H9 (cell line): ENCODE measurements around the gene BAG5. TPM values are rescaled to one million over a fixed set of nuclear protein-coding genes. Genes with fewer than 3 reads are reported as not detected.

ENCODE experiments used
- DNase-seq: peaks from one replicate; pipeline ENCODE4 v3.0.0-alpha.2; 2017
- H2AFZ ChIP-seq: one replicate; pipeline ENCODE4 v1.6.1; 2013; ENCODE audit warnings: mild to moderate bottlenecking, low read length, control low read depth, moderate library complexity
- H2AK5ac ChIP-seq: 2 replicates; pipeline ENCODE4 v1.6.1; 2013; ENCODE audit warnings: low read length, control low read depth, mixed read lengths; ENCODE audit not compliant: insufficient read length
- H2BK120ac ChIP-seq: one replicate; pipeline ENCODE4 v1.6.1; 2013; ENCODE audit warnings: low read depth, mild to moderate bottlenecking, low read length, control low read depth, inconsistent platforms; ENCODE audit not compliant: poor library complexity, severe bottlenecking
- H2BK12ac ChIP-seq: 2 replicates; pipeline ENCODE4 v1.6.1; 2013; ENCODE audit warnings: low read length, control low read depth, mixed read lengths, low read depth; ENCODE audit not compliant: insufficient read length
- H2BK15ac ChIP-seq: 2 replicates; pipeline ENCODE4 v1.6.1; 2013; ENCODE audit warnings: low read depth, low read length, control low read depth
- H2BK20ac ChIP-seq: one replicate; pipeline ENCODE4 v1.6.1; 2013; ENCODE audit warnings: low read depth, mild to moderate bottlenecking, low read length, control low read depth, inconsistent platforms; ENCODE audit not compliant: poor library complexity, severe bottlenecking
- H2BK5ac ChIP-seq: 2 replicates; pipeline ENCODE4 v1.6.1; 2013; ENCODE audit warnings: low read length, control low read depth, mixed read lengths; ENCODE audit not compliant: insufficient read length
- H3K14ac ChIP-seq: 2 replicates; pipeline ENCODE4 v1.6.1; 2013; ENCODE audit warnings: low read length, control low read depth; ENCODE audit not compliant: insufficient read depth
- H3K18ac ChIP-seq: 2 replicates; pipeline ENCODE4 v1.6.1; 2013; ENCODE audit warnings: low read depth, mild to moderate bottlenecking, mixed read lengths, low read length, control low read depth; ENCODE audit not compliant: insufficient read length
- H3K23ac ChIP-seq: 2 replicates; pipeline ENCODE4 v1.6.1; 2013; ENCODE audit warnings: low read length, control low read depth, mixed read lengths, low read depth; ENCODE audit not compliant: insufficient read length
- H3K23me2 ChIP-seq: 2 replicates; pipeline ENCODE4 v1.6.1; 2013; ENCODE audit warnings: low read depth, mild to moderate bottlenecking, mixed read lengths, low read length, control low read depth; ENCODE audit not compliant: insufficient read length, poor library complexity, severe bottlenecking
- H3K27ac ChIP-seq: 2 replicates; pipeline ENCODE4 v1.5.1; 2013; ENCODE audit warnings: low read length, control low read depth, mixed read lengths, low read depth; ENCODE audit not compliant: insufficient read length
- H3K27me3 ChIP-seq: 2 replicates; pipeline ENCODE4 v1.6.1; 2013; ENCODE audit warnings: low read length, control low read depth, inconsistent platforms; ENCODE audit not compliant: insufficient read depth
- H3K4ac ChIP-seq: 2 replicates; pipeline ENCODE4 v1.6.1; 2013; ENCODE audit warnings: low read depth, mild to moderate bottlenecking, control low read depth, inconsistent platforms, low read length, moderate library complexity
- H3K4me1 ChIP-seq: 2 replicates; pipeline ENCODE4 v1.6.1; 2013; ENCODE audit warnings: low read length, control low read depth, inconsistent platforms; ENCODE audit not compliant: insufficient read depth
- H3K4me2 ChIP-seq: 2 replicates; pipeline ENCODE4 v1.6.1; 2013; ENCODE audit warnings: low read length, control low read depth, mixed read lengths; ENCODE audit not compliant: insufficient read length, insufficient read depth
- H3K56ac ChIP-seq: 2 replicates; pipeline ENCODE4 v1.6.1; 2013; ENCODE audit warnings: low read depth, mild to moderate bottlenecking, mixed read lengths, low read length, control low read depth; ENCODE audit not compliant: insufficient read length
- H3K79me1 ChIP-seq: 2 replicates; pipeline ENCODE4 v1.6.1; 2013; ENCODE audit warnings: low read depth, mild to moderate bottlenecking, moderate library complexity, low read length, control low read depth, inconsistent platforms; ENCODE audit not compliant: insufficient read depth, poor library complexity, severe bottlenecking
- H3K79me2 ChIP-seq: 2 replicates; pipeline ENCODE4 v1.6.1; 2013; ENCODE audit warnings: low read length, control low read depth, inconsistent platforms; ENCODE audit not compliant: insufficient read depth
- H3K9ac ChIP-seq: 2 replicates; pipeline ENCODE4 v1.6.1; 2013; ENCODE audit warnings: low read length, control low read depth, mixed read lengths; ENCODE audit not compliant: insufficient read length; ENCODE audit errors: extremely low read depth
- H3K9me3 ChIP-seq: one replicate; pipeline ENCODE4 v1.6.1; 2013; ENCODE audit warnings: low read depth, low read length, inconsistent platforms; ENCODE audit not compliant: control insufficient read depth
- H3T11ph ChIP-seq: one replicate; pipeline ENCODE4 v1.6.1; 2013; ENCODE audit warnings: mild to moderate bottlenecking, low read length, control low read depth, inconsistent platforms
- H4K20me1 ChIP-seq: one replicate; pipeline ENCODE4 v1.6.1; 2013; ENCODE audit not compliant: control insufficient read depth, insufficient read length, insufficient read depth
- H4K5ac ChIP-seq: 2 replicates; pipeline ENCODE4 v1.6.1; 2013; ENCODE audit warnings: low read depth, mild to moderate bottlenecking, mixed read lengths, low read length, control low read depth; ENCODE audit not compliant: insufficient read length
- H4K8ac ChIP-seq: replicated peaks from 2 replicates; pipeline ENCODE4 v1.6.1; 2013; ENCODE audit warnings: low read length, control low read depth, mixed read lengths, low read depth; ENCODE audit not compliant: insufficient read length
- H4K91ac ChIP-seq: 2 replicates; pipeline ENCODE4 v1.6.1; 2013; ENCODE audit warnings: low read depth, mild to moderate bottlenecking, moderate library complexity, mixed read lengths, low read length, control low read depth; ENCODE audit not compliant: insufficient read length
- H3K27ac Mint-ChIP-seq, 3 experiments: 2 replicates in 2 of 3; 3 replicates in 1 of 3; pipeline ENCODE4 v1.8.0; 2020 to 2021; ENCODE audit warnings: mixed read lengths in 3 of 3, mild to moderate bottlenecking in 1 of 3, moderate library complexity in 1 of 3
- H3K27me3 Mint-ChIP-seq: 2 replicates; pipeline ENCODE4 v1.8.0; 2021; ENCODE audit warnings: low read depth, mild to moderate bottlenecking, moderate library complexity, mixed read lengths
- H3K36me3 Mint-ChIP-seq, 3 experiments: 2 replicates in 2 of 3; 3 replicates in 1 of 3; pipeline ENCODE4 v1.8.0; 2020 to 2021; ENCODE audit warnings: low read depth in 3 of 3, mixed read lengths in 3 of 3; ENCODE audit not compliant: insufficient read depth in 1 of 3
- H3K4me1 Mint-ChIP-seq, 2 experiments: 2 replicates each; pipeline ENCODE4 v1.8.0; 2020; ENCODE audit warnings: mixed read lengths in 2 of 2
- H3K4me3 Mint-ChIP-seq, 2 experiments: 2 replicates in 1 of 2; 3 replicates in 1 of 2; pipeline ENCODE4 v1.8.0; 2020 to 2021; ENCODE audit warnings: mild to moderate bottlenecking in 2 of 2, mixed read lengths in 2 of 2, moderate library complexity in 1 of 2
- H3K9me3 Mint-ChIP-seq, 2 experiments: 2 replicates in 1 of 2; 3 replicates in 1 of 2; pipeline ENCODE4 v1.8.0; 2020; ENCODE audit warnings: mild to moderate bottlenecking in 2 of 2, mixed read lengths in 2 of 2, moderate library complexity in 1 of 2
- CTCF ChIP-seq: fragments of 200-600 bp; sonication (generic); conservative IDR thresholded peaks from 3 replicates; pipeline ENCODE4 v1.8.0; 2021; ENCODE audit warnings: antibody characterized with exemption, mild to moderate bottlenecking
- WGBS: extraction: QIAGEN DNeasy Blood & Tissue Kit; methylation state at CpG from one replicate; pipeline ENCODE4 v1.1.7; 2013; ENCODE audit warnings: missing lambda C conversion rate, low lambda C conversion rate, mixed read lengths; ENCODE audit not compliant: insufficient read length; ENCODE audit errors: extremely low coverage; 5-methylcytosine and 5-hydroxymethylcytosine counted together
- total RNA-seq: library from RNA; stranded (reverse); gene quantifications from 2 replicates; pipeline ENCODE4 v1.2.1, GENCODE V29; 2021

The BAG5 gene
- total RNA-seq, 1 experiment from 2014 or later: 38.0 TPM

DNA sequence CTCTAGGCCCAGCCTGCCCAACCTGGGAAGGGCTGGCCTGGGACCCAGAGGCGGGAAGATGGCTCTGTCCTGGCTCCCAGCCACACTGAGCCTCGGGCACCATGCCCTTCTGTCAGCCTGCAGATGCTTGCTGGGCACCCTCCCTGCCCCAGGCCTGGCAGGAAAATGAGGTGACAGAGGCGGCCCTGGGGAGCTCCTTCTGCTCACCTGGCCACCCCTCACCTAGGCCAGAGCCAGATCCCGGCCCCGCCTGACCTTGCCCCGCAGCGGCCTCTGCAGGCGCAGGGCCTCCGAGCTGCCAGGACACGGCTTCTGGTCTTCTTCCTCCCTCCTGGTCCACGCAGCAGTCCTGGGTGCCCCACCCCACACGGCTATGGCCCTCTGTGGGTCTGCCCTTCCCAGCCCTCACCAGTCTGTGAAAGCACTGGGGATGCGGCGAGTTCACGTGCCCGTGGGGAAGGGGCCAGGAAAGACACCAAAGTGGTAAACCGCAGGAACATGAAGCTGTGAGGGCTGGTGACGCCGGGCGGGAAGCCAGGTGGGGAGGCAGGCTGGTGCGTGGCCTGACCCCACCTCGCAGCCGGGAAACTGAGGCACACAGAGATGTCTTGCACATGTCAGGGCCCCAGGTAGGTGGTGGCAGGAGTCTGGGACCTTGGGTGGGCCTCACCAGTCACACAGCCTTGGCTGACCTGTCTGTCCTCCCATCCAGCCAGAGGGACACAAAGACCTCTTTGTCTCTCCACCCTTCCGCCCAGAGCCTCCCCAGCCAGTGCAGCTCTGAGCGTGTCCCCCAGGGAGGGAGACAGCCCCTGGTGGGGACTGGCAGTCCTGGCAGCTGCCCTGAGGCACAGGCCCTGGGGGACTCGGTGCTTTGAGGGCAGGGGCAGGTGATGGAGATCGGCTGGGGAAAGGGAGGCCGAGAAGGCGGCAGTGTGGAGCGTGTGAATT is 12.8 kb downstream of the BAG5 start:
- H4K91ac ChIP-seq: no peak overlapping the region
- WGBS: no CpG with 5 or more reads among the region's 30 CpGs
- no peak overlapping the region for H2BK12ac ChIP-seq
- Mint-ChIP-seq H3K4me1 (peaks cover 6 to 8% of the 10 kb centered on the region in 2 experiments), H3K27me3 (no peaks in the 10 kb centered on the region; the same call in 1 of the 2 replicates), H3K4me3 (no peak overlapping the region), H3K27ac (no peak overlapping the region), H3K36me3 (no peaks in the 10 kb centered on the region), H3K9me3 (no peaks in the 10 kb centered on the region)
- H3K79me2 ChIP-seq: no peaks in the 10 kb centered on the region
- H3K27me3 ChIP-seq: no peaks in the 10 kb centered on the region
- H3T11ph ChIP-seq: no peak overlapping the region
- no peak overlapping the region for H3K4me2 ChIP-seq
- no peak for TF ChIP-seq CTCF
- H3K79me1 ChIP-seq: no peaks in the 10 kb centered on the region
- H3K23me2 ChIP-seq: no peaks in the 10 kb centered on the region
- no peaks in the 10 kb centered on the region for H3K4me1 ChIP-seq
- H3K18ac ChIP-seq: no peak overlapping the region
- no peak for DNase-seq
- H2BK15ac ChIP-seq: no peak overlapping the region
- no peak overlapping the region for H2AFZ ChIP-seq
- no peak overlapping the region for H3K27ac ChIP-seq
- H3K14ac ChIP-seq: no peak overlapping the region
- H2BK120ac ChIP-seq: no peak overlapping the region
- no peak overlapping the region for H3K4ac ChIP-seq
- H4K20me1 ChIP-seq: no peaks in the 10 kb centered on the region
- H3K56ac ChIP-seq: no peak overlapping the region
- H3K9me3 ChIP-seq: no peaks in the 10 kb centered on the region
- H4K8ac ChIP-seq: no peak overlapping the region
- H3K23ac ChIP-seq: no peak overlapping the region
- no peak overlapping the region for H2AK5ac ChIP-seq
- no peak overlapping the region for H3K9ac ChIP-seq
- no peak overlapping the region for H4K5ac ChIP-seq
- H2BK20ac ChIP-seq: no peak overlapping the region
- H2BK5ac ChIP-seq: no peak overlapping the region
